Sigmoid colon (tissue), 7 donors: Measurements from ENCODE around the gene PEX16. TPM values are rescaled to one million over a fixed set of nuclear protein-coding genes. Genes with fewer than 3 reads are reported as not detected.

Source experiments
- DNase-seq: peaks from one replicate; pipeline ENCODE4 v3.0.0-alpha.2; 2019
- H3K27ac ChIP-seq, 4 donors: fragments of 200-600 bp; sonication (generic); one replicate each; pipeline ENCODE4 v1.5.1; 2016 to 2019; ENCODE audit warnings: mild to moderate bottlenecking in 1 of 4
- H3K27me3 ChIP-seq, 3 donors: fragments of 200-600 bp; sonication (generic); one replicate each; pipeline ENCODE4 v1.5.1; 2019; ENCODE audit warnings: mild to moderate bottlenecking in 1 of 3
- H3K36me3 ChIP-seq, 4 donors: fragments of 200-600 bp; sonication (generic); one replicate each; pipeline ENCODE4 v1.5.1; 2016 to 2019
- H3K4me1 ChIP-seq, 4 donors: fragments of 200-600 bp; sonication (generic); one replicate each; pipeline ENCODE4 v1.5.1; 2017 to 2019
- H3K4me3 ChIP-seq, 4 donors: fragments of 200-600 bp; sonication (generic); one replicate each; pipeline ENCODE4 v1.5.1; 2017 to 2019; ENCODE audit warnings: mild to moderate bottlenecking in 2 of 4, moderate library complexity in 1 of 4
- H3K9me3 ChIP-seq, 4 donors: fragments of 200-600 bp in 3 of 4; sonication (generic) in 3 of 4; one replicate each; pipeline versions ENCODE4 v1.5.1 to v1.6.1; 2013 to 2019
- EP300 ChIP-seq, 4 donors: sonication (generic); formaldehyde crosslinking; IDR thresholded peaks; one replicate each; pipeline ENCODE4 v1.6.1; 2017; ENCODE audit warnings: antibody characterized with exemption in 4 of 4
- POLR2A ChIP-seq, 2 donors: fragments of 450-650 bp; IDR thresholded peaks; one replicate each; pipeline ENCODE4 v1.6.1; 2016; ENCODE audit warnings: antibody characterized with exemption in 2 of 2, mild to moderate bottlenecking in 2 of 2, moderate library complexity in 2 of 2
- POLR2AphosphoS5 ChIP-seq, 4 donors: sonication (generic); formaldehyde crosslinking; IDR thresholded peaks; one replicate each; pipeline ENCODE4 v1.6.1; 2017; ENCODE audit warnings: antibody characterized with exemption in 4 of 4
- WGBS, 2 donors: extraction: QIAGEN DNeasy Blood & Tissue Kit; methylation state at CpG; one replicate each; pipeline ENCODE4 v1.1.7; 2013; 5-methylcytosine and 5-hydroxymethylcytosine counted together
- intact Hi-C: fragments of 100-400 bp; cut with DNase I; formaldehyde crosslinking; loops from one replicate; pipeline ENCODE4 v1.15.1; 2023
- polyA plus RNA-seq, 3 donors: library from polyadenylated mRNA; stranded (reverse); fragments of 200-250 nt; gene quantifications; one replicate each; pipeline ENCODE4 v1.2.3, GENCODE V29; 2013
- total RNA-seq, 4 donors: library from RNA; depleted of rRNA; stranded (reverse); fragments of >200 nt; gene quantifications; one replicate each; pipeline ENCODE4 v1.1.0, GENCODE V29; 2016
- TF ChIP-seq, protein P1 (sequence below), 4 experiments: fragments of 450-650 bp in 3 of 4; fragments of 200-600 bp in 1 of 4; IDR thresholded peaks; one replicate each; pipeline ENCODE4 v1.5.1; 2016 to 2019; ENCODE audit warnings: antibody characterized with exemption in 4 of 4, mild to moderate bottlenecking in 3 of 4, moderate library complexity in 2 of 4
- donor health status: healthy with polysubstance abuse.
- donor health status: Bipolar disorder and iron deficiency.
- donor health status: healthy.

Gene PEX16
- total and polyA plus RNA-seq, 7 donors = 13.8 to 46.3 (median 28.2) TPM

- Histone ChIP-seq H3K27ac (no peak overlapping the region), H3K4me3 (no peak overlapping the region), H3K4me1 (no peaks in the 10 kb centered on the region), H3K9me3 (no peaks in the 10 kb centered on the region), H3K36me3 (peaks cover 15 to 66% (median 40%) of the 10 kb centered on the region in 4 donors), H3K27me3 (no peaks in the 10 kb centered on the region)
- no peak for DNase-seq
- WGBS, 2 donors = 89 to 92% methylated on average over 9 of the region's 9 CpGs
- TF ChIP-seq EP300 (IDR thresholded peaks at IDR 0.05) (no peak), POLR2AphosphoS5 (IDR thresholded peaks at IDR 0.05) (no peak), POLR2A (IDR thresholded peaks at IDR 0.05) (no peak)
- TF ChIP-seq, protein P1, sequence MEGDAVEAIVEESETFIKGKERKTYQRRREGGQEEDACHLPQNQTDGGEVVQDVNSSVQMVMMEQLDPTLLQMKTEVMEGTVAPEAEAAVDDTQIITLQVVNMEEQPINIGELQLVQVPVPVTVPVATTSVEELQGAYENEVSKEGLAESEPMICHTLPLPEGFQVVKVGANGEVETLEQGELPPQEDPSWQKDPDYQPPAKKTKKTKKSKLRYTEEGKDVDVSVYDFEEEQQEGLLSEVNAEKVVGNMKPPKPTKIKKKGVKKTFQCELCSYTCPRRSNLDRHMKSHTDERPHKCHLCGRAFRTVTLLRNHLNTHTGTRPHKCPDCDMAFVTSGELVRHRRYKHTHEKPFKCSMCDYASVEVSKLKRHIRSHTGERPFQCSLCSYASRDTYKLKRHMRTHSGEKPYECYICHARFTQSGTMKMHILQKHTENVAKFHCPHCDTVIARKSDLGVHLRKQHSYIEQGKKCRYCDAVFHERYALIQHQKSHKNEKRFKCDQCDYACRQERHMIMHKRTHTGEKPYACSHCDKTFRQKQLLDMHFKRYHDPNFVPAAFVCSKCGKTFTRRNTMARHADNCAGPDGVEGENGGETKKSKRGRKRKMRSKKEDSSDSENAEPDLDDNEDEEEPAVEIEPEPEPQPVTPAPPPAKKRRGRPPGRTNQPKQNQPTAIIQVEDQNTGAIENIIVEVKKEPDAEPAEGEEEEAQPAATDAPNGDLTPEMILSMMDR (IDR thresholded peaks at IDR 0.05) = no peak
- intact Hi-C loops = no loop called here
Observed at GRCh38 chr11:45910623-45911022, 7.1 kb downstream of the PEX16 start.

DNA sequence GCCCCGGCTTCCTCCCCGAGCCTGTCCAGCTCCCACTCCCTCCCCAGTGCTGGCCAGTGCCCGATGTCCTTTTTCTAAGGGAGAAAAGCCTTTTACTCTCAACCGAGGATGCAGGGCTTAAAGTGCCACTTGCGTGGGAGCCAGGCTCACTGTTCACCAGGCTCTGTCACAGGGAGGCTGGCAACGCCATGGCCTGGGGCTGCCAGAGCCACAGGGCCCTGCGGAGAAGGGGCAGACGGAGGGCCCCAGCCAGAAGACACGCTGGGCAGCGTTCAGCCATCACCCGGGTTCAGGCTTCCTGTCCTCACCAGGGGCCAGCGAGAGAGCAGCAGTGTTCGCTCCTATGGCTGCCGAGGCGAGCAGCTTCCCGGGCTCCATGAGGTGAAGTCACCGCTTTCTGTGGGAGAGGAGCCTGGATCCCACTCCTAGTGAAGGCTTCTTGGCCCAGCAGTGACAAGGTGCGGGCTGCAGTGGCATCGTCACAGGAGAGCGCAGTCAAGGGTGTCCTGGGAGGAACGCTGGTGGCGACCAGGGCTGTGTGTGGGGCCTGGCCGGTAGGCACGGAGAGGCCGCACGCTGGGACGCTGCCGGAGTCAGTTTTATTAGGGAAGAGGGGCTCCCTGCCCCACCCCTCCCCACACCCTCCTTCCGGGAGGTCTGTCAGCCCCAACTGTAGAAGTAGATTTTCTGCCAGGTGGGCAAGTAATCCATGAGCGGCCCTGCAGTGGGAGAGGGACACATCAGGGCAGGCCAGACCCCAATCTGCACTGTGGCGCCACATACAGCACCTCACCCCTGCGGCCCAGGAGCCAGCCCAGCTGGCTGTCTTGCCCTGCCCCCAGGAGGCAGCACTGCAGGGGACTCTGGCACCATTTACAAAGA, 7.8 kb downstream of the PEX16 start:
- Histone ChIP-seq H3K9me3 (no peaks in the 10 kb centered on the region), H3K27ac (no peak overlapping the region), H3K4me1 (no peaks in the 10 kb centered on the region), H3K36me3 (peaks cover 15 to 62% (median 36%) of the 10 kb centered on the region in 4 donors), H3K27me3 (no peaks in the 10 kb centered on the region), H3K4me3 (no peak overlapping the region)
- DNase-seq = no peak
- intact Hi-C loops = no loop called here
- 88 to 93% methylated on average over 32 of the region's 32 CpGs for WGBS, 2 donors
- TF ChIP-seq EP300 (IDR thresholded peaks at IDR 0.05) = no peak
- TF ChIP-seq POLR2A (IDR thresholded peaks at IDR 0.05) = no peak
- TF ChIP-seq, protein P1 (IDR thresholded peaks at IDR 0.05) = no peak
- TF ChIP-seq POLR2AphosphoS5 (IDR thresholded peaks at IDR 0.05) = no peak

- WGBS, 2 donors = 80 to 84% methylated on average over 8 of the region's 8 CpGs
- no peak overlapping the region for H3K4me3 ChIP-seq
- peaks cover under 1 to 60% (median 19%) of the 10 kb centered on the region in 4 donors for H3K36me3 ChIP-seq
- intact Hi-C loops = no loop called here
- no peaks in the 10 kb centered on the region for H3K9me3 ChIP-seq
- H3K27ac ChIP-seq = no peak overlapping the region
- no peaks in the 10 kb centered on the region for H3K4me1 ChIP-seq
- DNase-seq = peak; percentile 78
- H3K27me3 ChIP-seq = no peaks in the 10 kb centered on the region
- no peak for TF ChIP-seq EP300 (IDR thresholded peaks at IDR 0.05)
- TF ChIP-seq POLR2AphosphoS5 (IDR thresholded peaks at IDR 0.05) = peak in 1 of 4 donors; percentile 3
Observed at GRCh38 chr11:45907911-45908370, 9.7 kb downstream of the PEX16 start.

- Histone ChIP-seq H3K27ac (no peak within 1 kb of the TSS), H3K36me3 (peaks cover 0 to 53% (median 19%) of the 10 kb centered on the region in 4 donors), H3K9me3 (no peaks in the 10 kb centered on the region), H3K4me1 (no peaks in the 10 kb centered on the region), H3K4me3 (no peak within 1 kb of the TSS), H3K27me3 (no peaks in the 10 kb centered on the region)
- no peak for DNase-seq
- TF ChIP-seq POLR2AphosphoS5 (IDR thresholded peaks at IDR 0.05) (no peak), POLR2A (IDR thresholded peaks at IDR 0.05) (no peak), EP300 (IDR thresholded peaks at IDR 0.05) (no peak)
- TF ChIP-seq, protein P1 (IDR thresholded peaks at IDR 0.05) = no peak
- 39 to 81% methylated on average over 18 of the region's 18 CpGs for WGBS, 2 donors
- intact Hi-C loops = no loop called here
Observed at GRCh38 chr11:45906965-45907611, 10.6 kb downstream of the PEX16 start, which contains the start of gene FREY1. Gene FREY1, minus strand, starts transcription at chr11:45907271. Its CDS starts 26 bp downstream, at chr11:45907245.
